ENCODE data around the gene ZNF587B.
A peak's percentile ranks its signal among the peaks of the same experiment; 100 is the strongest.
"Not testable (repeated sequence)": the region's sequence is repeated elsewhere in the genome, so short reads cannot be mapped to it uniquely, and the experiment has no call there.

The ZNF587B gene

DNA sequence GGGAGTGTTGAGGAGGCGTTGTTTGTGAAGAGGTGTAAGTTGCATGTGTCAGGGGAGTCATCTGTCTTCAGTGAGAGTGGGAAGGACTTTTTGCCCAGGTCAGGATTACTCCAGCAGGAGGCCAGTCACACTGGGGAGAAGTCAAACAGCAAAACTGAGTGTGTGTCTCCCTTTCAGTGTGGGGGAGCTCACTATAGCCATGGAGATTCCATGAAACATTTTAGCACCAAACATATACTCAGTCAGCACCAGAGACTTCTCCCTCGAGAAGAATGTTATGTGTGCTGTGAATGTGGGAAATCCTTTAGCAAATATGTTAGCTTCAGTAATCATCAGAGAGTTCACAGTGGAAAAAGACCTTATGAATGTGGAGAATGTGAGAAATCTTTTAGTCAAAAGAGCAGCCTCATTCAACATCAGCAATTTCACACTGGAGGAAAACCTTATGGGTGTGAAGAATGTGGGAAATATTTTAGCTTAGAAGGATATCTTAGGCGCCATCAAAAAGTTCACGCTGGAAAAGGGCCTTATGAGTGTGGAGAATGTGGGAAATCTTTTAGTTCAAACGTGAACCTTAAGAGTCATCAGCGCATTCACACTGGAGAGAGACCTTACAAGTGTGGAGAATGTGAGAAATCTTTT, 11.1 kb downstream of the ZNF587B start:
- no peak overlapping the region for H3K4me3 ChIP-seq (ENCODE audit: low read depth, low read length)
- TF ChIP-seq, protein P1, sequence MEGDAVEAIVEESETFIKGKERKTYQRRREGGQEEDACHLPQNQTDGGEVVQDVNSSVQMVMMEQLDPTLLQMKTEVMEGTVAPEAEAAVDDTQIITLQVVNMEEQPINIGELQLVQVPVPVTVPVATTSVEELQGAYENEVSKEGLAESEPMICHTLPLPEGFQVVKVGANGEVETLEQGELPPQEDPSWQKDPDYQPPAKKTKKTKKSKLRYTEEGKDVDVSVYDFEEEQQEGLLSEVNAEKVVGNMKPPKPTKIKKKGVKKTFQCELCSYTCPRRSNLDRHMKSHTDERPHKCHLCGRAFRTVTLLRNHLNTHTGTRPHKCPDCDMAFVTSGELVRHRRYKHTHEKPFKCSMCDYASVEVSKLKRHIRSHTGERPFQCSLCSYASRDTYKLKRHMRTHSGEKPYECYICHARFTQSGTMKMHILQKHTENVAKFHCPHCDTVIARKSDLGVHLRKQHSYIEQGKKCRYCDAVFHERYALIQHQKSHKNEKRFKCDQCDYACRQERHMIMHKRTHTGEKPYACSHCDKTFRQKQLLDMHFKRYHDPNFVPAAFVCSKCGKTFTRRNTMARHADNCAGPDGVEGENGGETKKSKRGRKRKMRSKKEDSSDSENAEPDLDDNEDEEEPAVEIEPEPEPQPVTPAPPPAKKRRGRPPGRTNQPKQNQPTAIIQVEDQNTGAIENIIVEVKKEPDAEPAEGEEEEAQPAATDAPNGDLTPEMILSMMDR (IDR thresholded peaks at IDR 0.05; ENCODE audit: low read depth, low read length, missing control alignments), result no peak
- DNase-seq (ENCODE audit: low read depth), result no peak
- in situ Hi-C loops (cut with HindIII; ENCODE audit: low sequenced_read_pairs), result no loop called here

DNA sequence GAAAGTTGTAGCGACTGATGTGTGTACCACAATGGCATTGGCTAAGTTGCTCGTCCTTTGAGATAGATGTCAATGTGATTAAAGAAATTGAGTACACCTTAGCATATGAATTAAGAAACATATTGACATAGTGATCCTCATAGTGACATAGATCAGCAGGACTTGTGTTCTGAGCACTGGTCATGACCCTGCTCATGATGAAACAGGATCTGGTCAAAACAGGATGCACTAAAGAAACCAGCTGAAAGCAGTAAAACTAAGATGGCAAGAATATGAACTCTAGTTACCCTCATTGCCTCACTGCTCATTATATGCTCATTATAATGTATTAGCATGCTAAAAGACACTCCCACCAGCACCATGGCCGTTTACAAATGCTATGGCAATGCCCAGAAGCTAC, 17.1 kb downstream of the ZNF587B start:
- H3K4me3 ChIP-seq (ENCODE audit: low read depth, low read length); in situ Hi-C loops (cut with HindIII; ENCODE audit: low sequenced_read_pairs); DNase-seq (ENCODE audit: low read depth): not testable (repeated sequence)

DNA sequence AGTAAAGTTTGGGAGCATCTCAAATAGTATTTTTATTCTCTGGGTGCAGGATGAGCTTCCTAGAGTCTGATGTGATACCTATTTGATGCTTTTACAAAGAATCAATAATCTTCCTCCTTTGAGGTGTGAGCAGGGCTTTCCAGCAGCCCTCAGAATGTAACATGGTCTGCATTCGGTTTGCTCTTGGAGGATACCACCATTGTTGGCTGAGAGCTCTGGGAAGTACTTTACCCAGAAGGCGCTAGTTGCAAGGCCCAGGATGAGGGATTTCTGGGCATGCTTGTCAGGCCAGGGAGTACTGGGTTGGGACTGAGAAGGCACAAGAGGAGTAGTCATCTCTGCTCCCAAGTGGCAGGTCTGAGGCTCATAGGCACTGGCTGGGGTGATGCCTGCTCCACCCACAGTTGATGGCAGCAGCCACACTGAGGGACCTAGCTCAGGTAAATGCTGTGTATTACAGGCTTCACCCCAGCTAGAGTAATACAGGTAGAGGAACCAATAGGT, 19.1 kb downstream of the ZNF587B start:
- in situ Hi-C loops (cut with HindIII; ENCODE audit: low sequenced_read_pairs); DNase-seq (ENCODE audit: low read depth): not testable (repeated sequence)
- H3K4me3 ChIP-seq (ENCODE audit: low read depth, low read length), result peak overlapping the region; percentile 66

DNA sequence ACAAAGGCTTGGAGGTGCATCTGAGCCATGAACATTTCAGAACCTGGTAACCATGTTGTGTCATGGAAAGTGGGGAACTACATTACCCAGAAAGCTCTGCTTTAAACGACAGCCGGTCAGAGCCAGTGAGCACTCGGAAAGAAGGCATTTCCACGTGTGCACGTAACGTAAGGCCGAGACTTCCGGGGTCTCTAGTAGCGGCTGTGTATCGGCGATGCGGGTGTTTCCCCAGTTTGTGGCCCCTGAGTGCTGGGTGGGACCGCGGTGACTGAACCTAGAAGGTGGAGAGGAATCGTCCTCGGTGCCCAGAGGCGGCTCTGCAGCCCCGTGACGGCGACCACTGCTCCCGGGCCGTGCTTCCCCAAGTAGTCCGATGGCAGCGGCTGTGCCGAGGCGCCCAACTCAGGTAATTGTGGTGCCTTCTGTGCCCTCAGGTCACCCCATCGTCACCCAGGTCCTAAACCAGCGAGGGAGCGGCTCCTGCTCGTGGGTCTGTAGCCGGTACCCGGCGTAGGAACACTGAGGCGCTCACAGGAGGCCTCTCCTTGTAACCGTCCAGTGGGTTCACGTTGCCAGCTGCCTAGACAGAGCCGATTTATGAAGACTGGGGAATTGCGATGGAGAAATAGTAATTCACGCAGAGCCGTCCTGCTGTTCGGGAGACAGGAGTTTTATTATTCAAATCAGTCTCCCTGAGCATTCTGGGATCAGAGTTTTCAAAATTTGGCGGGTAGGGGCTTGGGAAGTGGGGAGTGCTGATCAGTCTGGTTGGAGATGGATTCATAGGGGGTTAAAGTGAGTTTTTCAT, 19.8 kb downstream of the ZNF587B start, which contains the start of gene ZNF587:
ZNF587 (plus strand) TSS at position 194 of the 808 bp plus-strand sequence; CDS start at position 374, 180 bp downstream.
- peak within 1 kb of the TSS; percentile 66 for H3K4me3 ChIP-seq (ENCODE audit: low read depth, low read length)
- in situ Hi-C loops (cut with HindIII; ENCODE audit: low sequenced_read_pairs), result not testable (repeated sequence)
- DNase-seq (ENCODE audit: low read depth), result peak; percentile 59

DNA sequence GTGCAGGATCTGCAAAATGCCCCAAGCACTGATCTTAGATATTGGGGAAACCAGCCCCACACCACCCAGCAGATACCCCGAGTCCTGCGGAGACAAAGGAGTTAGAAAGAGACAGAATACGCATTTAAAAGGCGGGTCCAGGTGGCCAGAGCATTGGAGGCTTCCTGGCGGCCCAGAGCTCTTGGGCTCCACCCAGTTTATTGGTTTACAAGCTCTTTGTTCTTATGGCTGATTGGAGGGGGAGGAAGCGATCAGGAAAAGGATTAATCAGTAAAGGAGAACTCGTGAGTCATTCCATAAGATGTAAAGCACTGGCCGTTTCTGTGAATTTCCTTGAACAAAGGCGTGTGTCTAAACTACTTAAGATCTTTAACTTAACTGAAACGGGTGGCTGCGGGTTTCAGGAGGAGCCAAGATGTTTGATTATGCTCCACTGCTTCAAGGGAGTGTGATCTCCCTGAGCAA, 20.5 kb downstream of the ZNF587B start:
- TF ChIP-seq, protein P1 (IDR thresholded peaks at IDR 0.05; ENCODE audit: low read depth, low read length, missing control alignments), result no peak
- H3K4me3 ChIP-seq (ENCODE audit: low read depth, low read length), result peak overlapping the region; percentile 66
- in situ Hi-C loops (cut with HindIII; ENCODE audit: low sequenced_read_pairs), result no loop called here
- no peak for DNase-seq (ENCODE audit: low read depth)

DNA sequence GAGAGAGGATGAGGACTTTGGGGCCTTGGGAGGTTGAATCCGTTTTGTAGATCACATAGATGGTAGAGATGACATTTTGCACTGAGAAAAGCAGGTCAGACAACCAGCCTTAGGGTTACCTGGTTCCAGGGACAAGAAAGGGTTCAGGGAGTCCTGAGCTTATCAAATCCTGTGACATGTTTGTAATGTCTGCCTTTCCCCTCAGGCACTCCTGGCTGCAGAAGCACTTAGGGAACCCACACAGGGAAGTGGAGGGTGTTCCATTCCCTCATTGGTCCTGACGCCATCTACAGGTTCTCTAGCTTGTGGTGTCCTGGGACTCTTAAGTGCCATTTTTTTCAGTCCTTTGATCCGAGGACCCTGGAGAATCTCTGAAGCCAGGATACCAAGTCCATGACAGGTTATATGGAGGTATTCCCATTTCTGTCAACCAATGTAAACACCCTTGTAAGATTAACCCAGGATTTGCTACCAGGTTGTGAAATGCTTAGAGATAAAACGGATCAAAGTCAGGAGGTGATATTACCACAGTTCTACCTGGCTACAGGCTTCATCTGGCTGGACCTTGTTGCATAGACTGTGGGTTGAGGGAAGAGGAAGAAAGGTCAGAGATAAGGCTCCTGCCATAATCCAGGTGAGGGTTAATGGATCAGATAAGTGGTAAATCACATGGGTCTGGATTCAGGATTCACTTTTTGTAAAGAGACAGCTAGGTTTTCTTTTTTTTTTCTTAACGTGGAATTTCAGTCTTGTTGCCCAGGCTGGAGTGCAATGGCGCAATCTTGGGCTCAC, 21.9 kb downstream of the ZNF587B start:
- in situ Hi-C loops (cut with HindIII; ENCODE audit: low sequenced_read_pairs); H3K4me3 ChIP-seq (ENCODE audit: low read depth, low read length); DNase-seq (ENCODE audit: low read depth): not testable (repeated sequence)

DNA sequence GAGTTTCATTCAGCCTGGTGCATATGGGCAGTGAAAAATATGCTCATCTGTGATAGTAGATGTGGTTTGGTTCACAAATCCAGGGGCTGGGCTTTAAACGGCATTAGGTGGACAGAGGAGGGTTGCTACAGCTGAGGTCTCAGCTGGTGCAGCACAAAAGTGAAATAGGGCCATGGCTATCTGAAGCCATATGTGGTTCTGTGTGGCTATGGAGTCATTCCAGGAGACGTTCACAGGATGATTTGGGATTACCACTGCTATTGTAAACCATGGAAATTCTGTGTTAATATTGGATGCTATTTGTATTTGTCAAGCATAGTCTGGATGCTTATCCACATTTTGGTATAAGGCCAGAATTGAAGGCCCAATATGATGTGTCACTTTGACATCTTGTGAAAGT, 24.0 kb downstream of the ZNF587B start:
- DNase-seq (ENCODE audit: low read depth); in situ Hi-C loops (cut with HindIII; ENCODE audit: low sequenced_read_pairs); H3K4me3 ChIP-seq (ENCODE audit: low read depth, low read length): not testable (repeated sequence)

DNA sequence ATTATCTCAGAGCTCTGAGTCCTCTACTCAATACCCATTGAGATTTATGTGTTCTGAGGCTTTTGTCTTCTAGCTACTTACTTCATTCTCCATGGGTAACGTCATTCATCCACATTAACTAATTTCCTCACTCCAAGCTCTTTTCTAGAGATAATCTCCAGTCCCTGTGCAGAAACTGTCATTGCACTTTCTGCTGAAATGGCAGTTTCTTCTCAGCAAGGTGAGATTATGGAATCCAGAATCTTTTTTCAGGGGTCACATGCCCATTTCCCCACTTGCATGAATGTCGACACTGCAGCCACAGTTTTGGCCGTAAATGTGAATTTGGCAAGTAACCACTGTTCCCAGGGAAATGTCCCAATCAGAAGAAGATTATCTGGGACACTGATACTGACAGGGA, 32.3 kb downstream of the ZNF587B start:
- in situ Hi-C loops (cut with HindIII; ENCODE audit: low sequenced_read_pairs); DNase-seq (ENCODE audit: low read depth); H3K4me3 ChIP-seq (ENCODE audit: low read depth, low read length): not testable (repeated sequence)

DNA sequence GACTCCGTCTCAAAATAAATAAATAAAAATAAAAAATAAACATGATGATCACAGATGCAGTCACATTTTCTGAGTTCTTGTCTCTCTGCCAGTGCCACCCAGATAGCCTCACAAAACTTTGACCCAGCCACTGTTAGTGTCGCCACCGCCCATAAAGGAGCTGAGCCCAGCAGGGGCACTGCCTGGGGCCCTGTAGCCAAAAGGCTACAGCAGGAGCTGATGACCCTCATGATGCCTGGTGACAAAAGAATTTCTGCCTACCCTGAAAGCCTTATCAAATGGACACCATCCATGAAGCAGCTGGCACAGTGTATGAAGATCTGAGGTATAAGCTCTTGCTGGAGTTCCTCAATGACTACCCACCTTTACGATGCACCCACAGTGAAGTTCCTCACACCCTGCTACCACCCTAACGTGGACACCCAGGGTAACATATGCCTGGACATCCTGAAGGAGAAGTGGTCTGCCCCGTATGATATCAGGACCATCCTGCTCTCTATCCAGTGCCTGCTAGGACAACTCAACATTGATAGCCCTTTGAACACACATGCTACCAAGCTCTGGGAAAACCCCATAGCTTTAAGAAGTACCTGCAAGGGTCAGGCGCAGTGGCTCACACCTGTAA, 37.9 kb downstream of the ZNF587B start:
- in situ Hi-C loops (cut with HindIII; ENCODE audit: low sequenced_read_pairs), result no loop called here
- TF ChIP-seq, protein P1 (IDR thresholded peaks at IDR 0.05; ENCODE audit: low read depth, low read length, missing control alignments), result no peak
- DNase-seq (ENCODE audit: low read depth), result no peak
- no peak overlapping the region for H3K4me3 ChIP-seq (ENCODE audit: low read depth, low read length)

DNA sequence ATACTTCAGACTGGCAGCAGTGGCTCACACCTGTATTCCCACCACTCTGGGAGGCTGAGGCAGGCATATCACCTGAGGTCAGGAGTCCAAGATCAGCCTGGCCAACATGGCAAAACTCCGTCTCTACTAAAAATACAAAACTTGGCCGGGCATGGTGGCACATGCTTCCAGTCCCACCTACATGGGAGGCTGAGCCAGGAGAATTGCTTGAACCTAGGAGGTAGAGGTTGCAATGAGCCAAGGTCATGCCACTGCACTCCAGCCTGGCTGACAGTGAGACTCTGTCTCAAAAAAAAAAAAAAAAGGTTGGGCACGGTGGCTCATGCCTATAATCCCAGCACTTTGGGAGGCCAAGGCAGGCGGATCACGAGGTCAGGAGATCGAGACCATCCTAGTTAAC, 39.6 kb downstream of the ZNF587B start:
- H3K4me3 ChIP-seq (ENCODE audit: low read depth, low read length); in situ Hi-C loops (cut with HindIII; ENCODE audit: low sequenced_read_pairs); DNase-seq (ENCODE audit: low read depth): not testable (repeated sequence)

Measured in astrocyte of the cerebellum (primary cell).